ENCODE data around the gene SH3GL3.

DNA sequence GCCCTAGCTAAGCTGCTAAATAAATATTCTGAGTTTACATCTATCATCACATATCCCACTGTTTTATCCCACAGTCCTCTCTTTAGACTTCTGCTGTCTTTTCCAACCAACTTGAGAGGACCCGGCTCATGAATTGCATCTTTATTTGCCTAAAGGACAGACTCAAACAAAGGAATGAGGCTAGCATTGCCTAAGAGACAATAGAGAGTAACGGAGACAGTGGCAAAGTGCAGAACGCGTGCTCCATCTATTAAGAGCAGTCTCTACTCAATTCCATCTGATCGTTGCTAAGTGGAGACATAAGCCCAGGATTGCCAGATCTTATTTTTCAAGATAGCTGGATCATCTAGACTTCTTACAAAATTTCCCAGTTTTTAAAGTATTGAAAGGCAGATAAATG lies 209.1 kb downstream of the SH3GL3 start:
- TF ChIP-seq EZH2phosphoT487 (IDR thresholded peaks at IDR 0.05; ENCODE audit: borderline replicate concordance, low read depth) (no peak), RAD21 (IDR thresholded peaks at IDR 0.05; ENCODE audit: low read length) (no peak), MAX (IDR thresholded peaks at IDR 0.05; ENCODE audit: low read depth) (no peak), RXRA (IDR thresholded peaks at IDR 0.05; ENCODE audit: borderline replicate concordance, low read depth) (no peak), JUND (IDR thresholded peaks at IDR 0.05) (no peak), POLR2AphosphoS5 (IDR thresholded peaks at IDR 0.05; ENCODE audit: low read depth, low read length) (no peak), ELF1 (IDR thresholded peaks at IDR 0.05) (no peak), EP300 (IDR thresholded peaks at IDR 0.05; ENCODE audit: borderline replicate concordance in 1 of 2, low read depth in 1 of 2, low read length in 1 of 2) (no peak), TEAD4 (IDR thresholded peaks at IDR 0.05; ENCODE audit: borderline replicate concordance, insufficient read depth) (no peak), TAF1 (IDR thresholded peaks at IDR 0.05; ENCODE audit: borderline replicate concordance, low read depth, low read length) (no peak), NFIC (IDR thresholded peaks at IDR 0.05; ENCODE audit: borderline replicate concordance) (no peak), PBX3 (IDR thresholded peaks at IDR 0.05) (no peak)
- TF ChIP-seq, protein P1, sequence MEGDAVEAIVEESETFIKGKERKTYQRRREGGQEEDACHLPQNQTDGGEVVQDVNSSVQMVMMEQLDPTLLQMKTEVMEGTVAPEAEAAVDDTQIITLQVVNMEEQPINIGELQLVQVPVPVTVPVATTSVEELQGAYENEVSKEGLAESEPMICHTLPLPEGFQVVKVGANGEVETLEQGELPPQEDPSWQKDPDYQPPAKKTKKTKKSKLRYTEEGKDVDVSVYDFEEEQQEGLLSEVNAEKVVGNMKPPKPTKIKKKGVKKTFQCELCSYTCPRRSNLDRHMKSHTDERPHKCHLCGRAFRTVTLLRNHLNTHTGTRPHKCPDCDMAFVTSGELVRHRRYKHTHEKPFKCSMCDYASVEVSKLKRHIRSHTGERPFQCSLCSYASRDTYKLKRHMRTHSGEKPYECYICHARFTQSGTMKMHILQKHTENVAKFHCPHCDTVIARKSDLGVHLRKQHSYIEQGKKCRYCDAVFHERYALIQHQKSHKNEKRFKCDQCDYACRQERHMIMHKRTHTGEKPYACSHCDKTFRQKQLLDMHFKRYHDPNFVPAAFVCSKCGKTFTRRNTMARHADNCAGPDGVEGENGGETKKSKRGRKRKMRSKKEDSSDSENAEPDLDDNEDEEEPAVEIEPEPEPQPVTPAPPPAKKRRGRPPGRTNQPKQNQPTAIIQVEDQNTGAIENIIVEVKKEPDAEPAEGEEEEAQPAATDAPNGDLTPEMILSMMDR (IDR thresholded peaks at IDR 0.05), result no peak
- TF ChIP-seq, protein P2, sequence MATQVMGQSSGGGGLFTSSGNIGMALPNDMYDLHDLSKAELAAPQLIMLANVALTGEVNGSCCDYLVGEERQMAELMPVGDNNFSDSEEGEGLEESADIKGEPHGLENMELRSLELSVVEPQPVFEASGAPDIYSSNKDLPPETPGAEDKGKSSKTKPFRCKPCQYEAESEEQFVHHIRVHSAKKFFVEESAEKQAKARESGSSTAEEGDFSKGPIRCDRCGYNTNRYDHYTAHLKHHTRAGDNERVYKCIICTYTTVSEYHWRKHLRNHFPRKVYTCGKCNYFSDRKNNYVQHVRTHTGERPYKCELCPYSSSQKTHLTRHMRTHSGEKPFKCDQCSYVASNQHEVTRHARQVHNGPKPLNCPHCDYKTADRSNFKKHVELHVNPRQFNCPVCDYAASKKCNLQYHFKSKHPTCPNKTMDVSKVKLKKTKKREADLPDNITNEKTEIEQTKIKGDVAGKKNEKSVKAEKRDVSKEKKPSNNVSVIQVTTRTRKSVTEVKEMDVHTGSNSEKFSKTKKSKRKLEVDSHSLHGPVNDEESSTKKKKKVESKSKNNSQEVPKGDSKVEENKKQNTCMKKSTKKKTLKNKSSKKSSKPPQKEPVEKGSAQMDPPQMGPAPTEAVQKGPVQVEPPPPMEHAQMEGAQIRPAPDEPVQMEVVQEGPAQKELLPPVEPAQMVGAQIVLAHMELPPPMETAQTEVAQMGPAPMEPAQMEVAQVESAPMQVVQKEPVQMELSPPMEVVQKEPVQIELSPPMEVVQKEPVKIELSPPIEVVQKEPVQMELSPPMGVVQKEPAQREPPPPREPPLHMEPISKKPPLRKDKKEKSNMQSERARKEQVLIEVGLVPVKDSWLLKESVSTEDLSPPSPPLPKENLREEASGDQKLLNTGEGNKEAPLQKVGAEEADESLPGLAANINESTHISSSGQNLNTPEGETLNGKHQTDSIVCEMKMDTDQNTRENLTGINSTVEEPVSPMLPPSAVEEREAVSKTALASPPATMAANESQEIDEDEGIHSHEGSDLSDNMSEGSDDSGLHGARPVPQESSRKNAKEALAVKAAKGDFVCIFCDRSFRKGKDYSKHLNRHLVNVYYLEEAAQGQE (IDR thresholded peaks at IDR 0.05; ENCODE audit: low read depth, low read length), result no peak

All from SK-N-SH (cell line).